ENCODE results near the gene C4orf50. TPM values are rescaled to one million over a fixed set of nuclear protein-coding genes. Genes with fewer than 3 reads are reported as not detected.

C4orf50 gene
- total and polyA plus RNA-seq, 8 donors, result 0.01 to 0.10 (median 0.01) TPM; not detected in 1

DNA sequence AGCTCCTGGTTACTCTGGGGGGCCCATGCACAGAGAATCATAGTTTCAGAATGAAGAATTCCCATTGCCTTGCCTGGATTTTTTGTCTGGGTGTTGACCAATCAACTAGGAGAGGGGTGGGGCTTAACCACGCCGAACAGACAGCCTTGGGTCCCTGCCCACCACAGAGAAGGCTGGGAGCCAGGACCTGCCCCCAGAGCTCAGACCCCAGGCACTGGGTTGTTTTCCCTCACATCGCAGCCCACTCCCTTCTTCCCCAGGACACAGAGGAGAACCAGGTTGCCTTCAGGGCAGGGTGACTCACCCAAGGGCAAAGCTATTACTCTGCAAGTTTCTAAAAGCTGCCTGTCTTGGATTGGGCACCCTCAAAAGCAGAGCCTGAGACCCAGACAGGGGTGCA, 102.0 kb downstream of the C4orf50 start:
- ATAC-seq, result no peak

DNA sequence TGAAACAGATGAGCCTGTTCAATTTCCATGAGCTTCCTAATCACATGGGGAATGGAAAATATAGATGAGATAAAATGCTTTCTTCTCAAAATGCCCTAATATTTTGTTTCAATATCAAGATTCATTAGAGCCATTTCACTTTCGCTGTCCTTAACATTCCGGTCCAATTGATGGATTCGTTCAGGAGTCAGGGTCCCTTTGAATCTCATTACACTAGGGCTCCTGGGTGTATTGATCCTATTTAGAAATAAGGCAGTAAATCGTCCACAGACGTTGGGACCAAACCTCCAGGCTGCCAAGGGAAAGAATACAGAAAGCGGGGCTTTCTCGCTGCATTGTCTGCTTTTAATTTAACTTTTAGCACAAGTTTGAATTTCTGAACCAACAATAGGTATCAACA, 104.8 kb downstream of the C4orf50 start:
- ATAC-seq, result no peak
- DNase-seq, result no peak
- Histone ChIP-seq H3K27ac (no peak overlapping the region), H3K4me3 (no peak overlapping the region), H3K36me3 (no peaks in the 10 kb centered on the region), H3K27me3 (peaks cover 0 to 6% of the 10 kb centered on the region in 2 donors), H3K4me1 (no peaks in the 10 kb centered on the region), H3K9me3 (peaks cover 0 to 3% of the 10 kb centered on the region in 2 donors)
- TF ChIP-seq CTCF (IDR thresholded peaks at IDR 0.05), result no peak
- intact Hi-C loops (cut with DNase I), result no loop called here

More for the DNA sequence above, 102.0 kb downstream of the C4orf50 start:
- Histone ChIP-seq H3K36me3 (no peaks in the 10 kb centered on the region), H3K9me3 (peaks cover 0 to 3% of the 10 kb centered on the region in 2 donors), H3K4me3 (no peak overlapping the region), H3K27ac (no peak overlapping the region), H3K27me3 (peaks cover 0 to 31% of the 10 kb centered on the region in 2 donors), H3K4me1 (no peaks in the 10 kb centered on the region)
- intact Hi-C loops (cut with DNase I), result no loop called here
- no peak for DNase-seq
- no peak for TF ChIP-seq CTCF (IDR thresholded peaks at IDR 0.05)

- intact Hi-C loops (cut with DNase I), result no loop called here
- DNase-seq (no peak), ATAC-seq (no peak)
- Histone ChIP-seq H3K36me3 (no peaks in the 10 kb centered on the region), H3K27me3 (peaks cover 0 to 4% of the 10 kb centered on the region in 2 donors), H3K9me3 (peaks cover 0 to 7% of the 10 kb centered on the region in 2 donors), H3K27ac (no peak overlapping the region), H3K4me3 (no peak overlapping the region), H3K4me1 (no peaks in the 10 kb centered on the region)
- no peak for TF ChIP-seq CTCF (IDR thresholded peaks at IDR 0.05)
These were observed 105.6 kb downstream of the C4orf50 start for GRCh38 chr4:5912614-5913019.

DNA sequence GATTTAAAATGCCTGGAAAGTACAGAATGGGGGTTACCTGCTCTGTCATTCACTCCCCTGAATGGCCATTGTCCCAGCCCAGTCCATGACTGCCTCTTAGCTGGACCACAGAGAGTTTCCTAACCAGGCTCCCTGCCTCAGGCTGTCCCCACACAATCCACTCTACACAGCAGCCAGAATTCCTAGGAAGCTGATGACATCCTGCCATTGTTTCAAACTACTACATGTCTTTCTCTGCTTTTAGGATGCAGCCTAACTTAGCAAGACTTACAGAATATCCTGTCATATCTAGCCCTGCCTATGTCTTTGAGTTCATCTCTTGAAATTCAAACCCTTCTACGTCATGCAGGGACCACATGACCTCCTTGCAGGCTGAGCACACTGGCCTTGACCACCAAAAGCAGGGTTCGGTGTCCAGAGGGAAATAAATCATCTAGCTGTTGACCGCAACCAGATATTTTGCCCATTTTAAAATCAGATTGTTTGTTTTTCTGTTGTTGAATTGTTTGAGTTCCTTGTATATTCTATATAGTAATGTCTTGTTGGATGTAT, 109.3 kb downstream of the C4orf50 start:
- Histone ChIP-seq H3K9me3 (peaks cover 0 to 7% of the 10 kb centered on the region in 2 donors), H3K4me1 (no peaks in the 10 kb centered on the region), H3K36me3 (no peaks in the 10 kb centered on the region), H3K4me3 (no peak overlapping the region), H3K27ac (no peak overlapping the region), H3K27me3 (peaks cover 0 to 26% of the 10 kb centered on the region in 2 donors)
- ATAC-seq (no peak), DNase-seq (no peak)
- TF ChIP-seq CTCF (IDR thresholded peaks at IDR 0.05), result no peak
- intact Hi-C loops (cut with DNase I), result no loop called here

DNA sequence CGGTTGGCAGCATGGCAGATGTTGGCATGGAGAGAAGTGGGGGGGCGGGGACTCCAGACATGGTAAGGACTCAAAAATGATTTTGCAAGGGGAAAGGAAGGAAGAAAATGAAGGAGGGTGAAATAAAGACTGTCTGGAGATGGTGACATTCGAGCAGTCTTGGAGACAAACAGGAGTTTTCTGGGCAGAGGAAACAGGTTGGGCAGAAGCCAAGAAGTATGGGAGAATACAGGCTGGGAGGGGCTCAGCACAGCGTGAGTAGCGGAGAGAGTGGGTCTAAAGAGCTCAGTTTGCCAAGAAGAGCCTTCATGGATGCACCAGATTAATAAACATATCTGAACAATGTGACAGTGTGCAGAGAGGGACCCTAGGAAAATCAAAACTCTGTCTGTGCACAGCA, 112.0 kb downstream of the C4orf50 start:
- Histone ChIP-seq H3K27me3 (peaks cover 0 to 48% of the 10 kb centered on the region in 2 donors), H3K36me3 (no peaks in the 10 kb centered on the region), H3K4me3 (no peak overlapping the region), H3K4me1 (no peaks in the 10 kb centered on the region), H3K27ac (no peak overlapping the region), H3K9me3 (peaks cover 0 to 4% of the 10 kb centered on the region in 2 donors)
- no peak for DNase-seq
- no peak for ATAC-seq
- intact Hi-C loops (cut with DNase I), result no loop called here
- no peak for TF ChIP-seq CTCF (IDR thresholded peaks at IDR 0.05)
